Activated B cell treated with CpG ODN at 0.5 μM for 24 hours (primary cell): ENCODE results near the gene CERS6. TPM values are rescaled to one million over a fixed set of nuclear protein-coding genes. Genes with fewer than 3 reads are reported as not detected.

Source experiments
- ATAC-seq: fragments of 200-7000 bp; cut with Tn5 transposase; one replicate; pipeline ENCODE4 v1.10.0; 2021; ENCODE audit warnings: low read depth, mild to moderate bottlenecking, moderate library complexity
- CTCF ChIA-PET: fragments of 350-600 bp; sonication (Branson Sonifier 250); formaldehyde crosslinking; loops from one replicate; lab custom pipeline; 2021; ENCODE audit warnings: antibody characterized with exemption; lab: Charles Lee
- POLR2A ChIA-PET: fragments of 350-600 bp; sonication (Branson Sonifier 250); formaldehyde crosslinking; loops from one replicate; lab custom pipeline; 2021; ENCODE audit warnings: antibody characterized with exemption; lab: Charles Lee
- DNase-seq: peaks from one replicate; pipeline ENCODE4 v3.0.0; 2022
- H3K27ac Mint-ChIP-seq: one replicate; pipeline ENCODE4 v1.8.0; 2020; ENCODE audit warnings: mixed read lengths
- H3K27me3 Mint-ChIP-seq: one replicate; pipeline ENCODE4 v1.8.0; 2021; ENCODE audit warnings: mixed read lengths
- H3K36me3 Mint-ChIP-seq: one replicate; pipeline ENCODE4 v1.8.0; 2021; ENCODE audit warnings: low read depth, mixed read lengths
- H3K4me1 Mint-ChIP-seq: one replicate; pipeline ENCODE4 v1.8.0; 2021; ENCODE audit warnings: mixed read lengths
- H3K4me3 Mint-ChIP-seq: one replicate; pipeline ENCODE4 v1.8.0; 2020; ENCODE audit warnings: mild to moderate bottlenecking, mixed read lengths
- H3K9me3 Mint-ChIP-seq: one replicate; pipeline ENCODE4 v1.8.0; 2020; ENCODE audit warnings: mixed read lengths
- CTCF ChIP-seq: fragments of 200-600 bp; IDR thresholded peaks from one replicate; pipeline ENCODE4 v1.8.0; 2022; ENCODE audit warnings: antibody characterized with exemption, mild to moderate bottlenecking
- intact Hi-C: fragments of 100-400 bp; cut with micrococcal nuclease; formaldehyde crosslinking; loops from one replicate; pipeline ENCODE4 v1.15.1; 2024
- total RNA-seq: library from RNA; stranded (reverse); gene quantifications from 2 replicates; pipeline ENCODE4 v1.2.3, GENCODE V29; 2022

Gene CERS6
- total RNA-seq, 1 donor from 2014 or later = 5.3 TPM

DNA sequence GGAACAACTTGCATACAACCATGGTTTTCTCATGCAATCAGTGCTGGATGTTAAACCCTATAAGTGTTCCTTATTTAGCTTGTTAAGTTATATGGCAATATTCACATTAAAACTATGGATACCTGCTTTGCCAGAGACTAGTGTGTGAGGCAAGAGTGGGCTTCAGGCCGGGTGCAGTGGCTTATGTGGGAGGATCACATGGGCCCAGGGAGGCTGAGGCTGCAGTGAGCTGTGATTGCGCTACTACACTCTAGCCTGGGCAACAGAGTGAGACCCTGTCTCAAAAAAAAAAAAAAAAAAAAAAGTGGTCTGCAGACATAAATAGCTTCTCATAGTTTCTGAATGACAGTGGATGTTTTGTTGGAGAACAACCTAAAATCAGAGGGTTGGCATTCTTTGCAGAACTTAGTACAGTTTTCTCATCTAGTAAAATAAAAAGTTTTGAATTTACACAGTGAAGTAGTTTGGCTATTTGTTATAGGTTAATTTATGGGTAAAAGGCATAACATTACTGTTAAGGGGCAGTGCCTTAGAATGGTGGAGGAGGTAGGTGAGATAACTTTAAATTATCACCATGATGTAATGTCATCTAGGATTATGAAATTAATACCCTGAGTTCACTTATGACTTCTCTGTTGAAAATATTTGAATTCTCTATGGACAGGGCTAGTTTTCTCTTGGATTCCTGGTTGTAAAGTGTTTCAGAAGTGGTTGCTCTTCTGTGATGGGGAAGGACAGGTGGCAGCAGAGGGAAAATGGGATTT, 5.3 kb downstream of the CERS6 start:
- ATAC-seq (no peak), DNase-seq (no peak)
- H3K4me1 Mint-ChIP-seq = peaks cover 40% of the 10 kb centered on the region
- no peaks in the 10 kb centered on the region for H3K36me3 Mint-ChIP-seq
- no peak for TF ChIP-seq CTCF
- H3K27me3 Mint-ChIP-seq = no peaks in the 10 kb centered on the region
- H3K27ac Mint-ChIP-seq = peak overlapping the region; percentile 2
- H3K4me3 Mint-ChIP-seq = no peak overlapping the region
- no peaks in the 10 kb centered on the region for H3K9me3 Mint-ChIP-seq
- intact Hi-C loops = no loop called here
- ChIA-PET CTCF (no interaction called here), POLR2A (no interaction called here)

- peak overlapping the region; percentile 2 for H3K27ac Mint-ChIP-seq
- no peak for DNase-seq
- peaks cover 46% of the 10 kb centered on the region for H3K4me1 Mint-ChIP-seq
- TF ChIP-seq CTCF = no peak
- ChIA-PET CTCF (no interaction called here), POLR2A (no interaction called here)
- H3K4me3 Mint-ChIP-seq = no peak overlapping the region
- ATAC-seq = no peak
- no peaks in the 10 kb centered on the region for H3K27me3 Mint-ChIP-seq
- no peaks in the 10 kb centered on the region for H3K36me3 Mint-ChIP-seq
- intact Hi-C loops = no loop called here
- no peaks in the 10 kb centered on the region for H3K9me3 Mint-ChIP-seq
Measured at GRCh38 chr2:168461942-168462331, 5.9 kb downstream of the CERS6 start.

- H3K36me3 Mint-ChIP-seq = no peaks in the 10 kb centered on the region
- no peak overlapping the region for H3K27ac Mint-ChIP-seq
- POLR2A ChIA-PET = no interaction called here
- H3K4me3 Mint-ChIP-seq = no peak overlapping the region
- DNase-seq (no peak), ATAC-seq (no peak)
- TF ChIP-seq CTCF = no peak
- intact Hi-C loops = no loop called here
- peaks cover 49% of the 10 kb centered on the region for H3K4me1 Mint-ChIP-seq
- no peaks in the 10 kb centered on the region for H3K9me3 Mint-ChIP-seq
- CTCF ChIA-PET = no interaction called here
- no peaks in the 10 kb centered on the region for H3K27me3 Mint-ChIP-seq
Measured at GRCh38 chr2:168462543-168463045, 6.5 kb downstream of the CERS6 start.

GRCh38 chr2:168465594-168465993, 9.5 kb downstream of the CERS6 start:
- ChIA-PET POLR2A (no interaction called here), CTCF (no interaction called here)
- TF ChIP-seq CTCF = no peak
- Mint-ChIP-seq H3K27me3 (no peaks in the 10 kb centered on the region), H3K4me1 (peaks cover 62% of the 10 kb centered on the region), H3K36me3 (no peaks in the 10 kb centered on the region), H3K9me3 (no peaks in the 10 kb centered on the region), H3K27ac (no peak overlapping the region), H3K4me3 (no peak overlapping the region)
- intact Hi-C loops = loop anchor here (5.0 kb wide), 1 partner anchor 67 kb away; no protein-coding TSS in a partner anchor
- DNase-seq (no peak), ATAC-seq (no peak)

- CTCF ChIA-PET = no interaction called here
- intact Hi-C loops = loop anchor here (5.0 kb wide), 1 partner anchor 66 kb away; no protein-coding TSS in a partner anchor
Measured at GRCh38 chr2:168466190-168466737, 10.2 kb downstream of the CERS6 start.

More at GRCh38 chr2:168466190-168466737, 10.2 kb downstream of the CERS6 start:
- ATAC-seq = no peak
- H3K27ac Mint-ChIP-seq = no peak overlapping the region
- TF ChIP-seq CTCF = no peak
- no peaks in the 10 kb centered on the region for H3K36me3 Mint-ChIP-seq
- POLR2A ChIA-PET = no interaction called here
- H3K4me1 Mint-ChIP-seq = peaks cover 62% of the 10 kb centered on the region
- H3K27me3 Mint-ChIP-seq = no peaks in the 10 kb centered on the region
- no peaks in the 10 kb centered on the region for H3K9me3 Mint-ChIP-seq
- H3K4me3 Mint-ChIP-seq = peak overlapping the region; percentile 42
- no peak for DNase-seq
